HG03521 (cell line): ENCODE results near the gene POSTN.

Experiments
- ATAC-seq: cut with Tn5 transposase; IDR thresholded peaks from one replicate; pipeline ENCODE4 v1.9.1; 2021; ENCODE audit warnings: mild to moderate bottlenecking, moderate library complexity; ENCODE audit not compliant: unreplicated experiment

The POSTN gene

GRCh38 chr13:37598597-37598996, at the start of gene POSTN:
Gene POSTN (minus strand): TSS chr13:37598768. CDS start chr13:37598726, 42 bp downstream.
- no peak for ATAC-seq

GRCh38 chr13:37647031-37647650, 48.6 kb upstream of the POSTN start:
- no peak for ATAC-seq

GRCh38 chr13:37646531-37646930, 48.0 kb upstream of the POSTN start:
- ATAC-seq, result no peak

- no peak for ATAC-seq
Measured at GRCh38 chr13:37645181-37645740, 46.7 kb upstream of the POSTN start.

- no peak for ATAC-seq
Measured at GRCh38 chr13:37641391-37641790, 42.8 kb upstream of the POSTN start.

GRCh38 chr13:37640499-37640898, 41.9 kb upstream of the POSTN start:
- no peak for ATAC-seq

- ATAC-seq, result no peak
Measured at GRCh38 chr13:37636701-37637100, 38.1 kb upstream of the POSTN start.

GRCh38 chr13:37632294-37632693, 33.7 kb upstream of the POSTN start:
- no peak for ATAC-seq

GRCh38 chr13:37627428-37627827, 28.9 kb upstream of the POSTN start:
- no peak for ATAC-seq

- no peak for ATAC-seq
Measured at GRCh38 chr13:37621811-37622361, 23.3 kb upstream of the POSTN start.

- no peak for ATAC-seq
Measured at GRCh38 chr13:37618554-37618953, 20.0 kb upstream of the POSTN start.

- no peak for ATAC-seq
Measured at GRCh38 chr13:37617173-37617572, 18.6 kb upstream of the POSTN start.

- no peak for ATAC-seq
Measured at GRCh38 chr13:37616131-37616530, 17.6 kb upstream of the POSTN start.

GRCh38 chr13:37615276-37615675, 16.7 kb upstream of the POSTN start:
- ATAC-seq, result no peak

- no peak for ATAC-seq
Measured at GRCh38 chr13:37613638-37614037, 15.1 kb upstream of the POSTN start.

GRCh38 chr13:37613236-37613635, 14.7 kb upstream of the POSTN start:
- ATAC-seq, result no peak

GRCh38 chr13:37608750-37609339, 10.3 kb upstream of the POSTN start:
- no peak for ATAC-seq

GRCh38 chr13:37602733-37603381, 4.3 kb upstream of the POSTN start:
- ATAC-seq, result no peak

- ATAC-seq, result no peak
Measured at GRCh38 chr13:37601648-37602440, 3.3 kb upstream of the POSTN start.

GRCh38 chr13:37599519-37599918, 951 bp upstream of the POSTN start:
- ATAC-seq, result no peak

GRCh38 chr13:37597477-37598025, 1.0 kb downstream of the POSTN start:
- no peak for ATAC-seq
